ENCODE data around the gene FAM9B.
"Not testable (repeated sequence)": the region's sequence is repeated elsewhere in the genome, so short reads cannot be mapped to it uniquely, and the experiment has no call there.

FAM9B gene

GRCh38 chrX:9038244-9038643, 4.3 kb upstream of the FAM9B start:
- Histone ChIP-seq H3K36me3 (ENCODE audit: insufficient read depth, low read length) (no peaks in the 10 kb centered on the region), H3K4me3 (ENCODE audit: low read length) (no peak overlapping the region), H3K9ac (ENCODE audit: low read depth, low read length) (no peak overlapping the region), H3K9me3 (replicated peaks; ENCODE audit: low read length) (no peaks in the 10 kb centered on the region), H3K4me2 (ENCODE audit: low read length) (no peak overlapping the region), H3K27me3 (ENCODE audit: control insufficient read depth, insufficient read depth, low read length) (no peaks in the 10 kb centered on the region), H3K4me1 (ENCODE audit: control insufficient read depth, insufficient read depth, low read length) (no peaks in the 10 kb centered on the region)

DNA sequence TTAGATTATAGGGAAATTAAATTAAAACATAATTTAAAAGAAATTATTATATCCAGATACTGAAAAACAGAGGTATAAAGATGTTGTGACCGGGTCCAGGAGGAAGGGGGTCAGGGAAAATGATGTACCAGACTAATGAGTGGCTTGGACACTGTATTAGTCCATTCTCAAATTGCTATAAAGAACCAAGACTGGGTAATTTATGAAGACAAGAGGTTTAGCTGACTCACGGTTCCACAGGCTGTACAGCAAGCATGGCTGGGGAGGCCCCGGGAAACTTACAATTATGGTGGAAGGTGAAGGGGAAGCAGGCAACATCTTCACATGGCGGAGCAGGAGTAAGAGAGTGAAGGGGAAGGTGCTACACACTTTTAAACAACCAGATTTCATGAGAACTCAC, 3.4 kb upstream of the FAM9B start:
- no peak overlapping the region for H3K4me2 ChIP-seq (ENCODE audit: low read length)
- no peaks in the 10 kb centered on the region for H3K36me3 ChIP-seq (ENCODE audit: insufficient read depth, low read length)
- H3K27me3 ChIP-seq (ENCODE audit: control insufficient read depth, insufficient read depth, low read length), result no peaks in the 10 kb centered on the region
- H3K4me3 ChIP-seq (ENCODE audit: low read length), result no peak overlapping the region
- no peaks in the 10 kb centered on the region for H3K4me1 ChIP-seq (ENCODE audit: control insufficient read depth, insufficient read depth, low read length)
- no peaks in the 10 kb centered on the region for H3K9me3 ChIP-seq (replicated peaks; ENCODE audit: low read length)
- no peak overlapping the region for H3K9ac ChIP-seq (ENCODE audit: low read depth, low read length)

DNA sequence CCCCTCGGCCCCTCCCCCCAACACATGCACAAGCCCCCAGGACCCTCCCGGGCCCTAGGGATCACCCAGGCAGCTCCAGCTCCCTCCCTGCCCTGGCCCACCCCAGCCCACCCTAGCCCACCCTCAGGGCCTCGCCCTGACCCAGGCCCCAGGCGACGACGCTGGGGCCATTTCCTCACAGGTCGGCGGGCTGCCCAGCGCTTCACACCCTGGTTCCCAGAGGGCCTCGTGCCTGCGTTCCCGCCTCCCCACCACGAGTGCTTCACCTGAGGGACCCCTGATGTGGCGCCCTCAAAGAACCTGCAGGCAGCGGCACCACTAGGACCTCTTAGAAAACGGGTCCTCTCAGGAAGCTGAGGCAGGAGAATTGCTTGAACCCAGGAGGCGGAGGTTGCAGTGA, 341 bp downstream of the FAM9B start:
- Histone ChIP-seq H3K9me3 (replicated peaks; ENCODE audit: low read length) (no peaks in the 10 kb centered on the region), H3K4me1 (ENCODE audit: control insufficient read depth, insufficient read depth, low read length) (no peaks in the 10 kb centered on the region), H3K4me2 (ENCODE audit: low read length) (no peak overlapping the region), H3K4me3 (ENCODE audit: low read length) (no peak overlapping the region), H3K27me3 (ENCODE audit: control insufficient read depth, insufficient read depth, low read length) (no peaks in the 10 kb centered on the region), H3K36me3 (ENCODE audit: insufficient read depth, low read length) (no peaks in the 10 kb centered on the region), H3K9ac (ENCODE audit: low read depth, low read length) (no peak overlapping the region)

- Histone ChIP-seq H3K27me3 (ENCODE audit: control insufficient read depth, insufficient read depth, low read length) (no peaks in the 10 kb centered on the region), H3K4me1 (ENCODE audit: control insufficient read depth, insufficient read depth, low read length) (no peaks in the 10 kb centered on the region), H3K36me3 (ENCODE audit: insufficient read depth, low read length) (no peaks in the 10 kb centered on the region), H3K9me3 (replicated peaks; ENCODE audit: low read length) (no peaks in the 10 kb centered on the region), H3K9ac (ENCODE audit: low read depth, low read length) (no peak overlapping the region), H3K4me3 (ENCODE audit: low read length) (no peak overlapping the region), H3K4me2 (ENCODE audit: low read length) (no peak overlapping the region)
Measured at GRCh38 chrX:9033179-9033578, 748 bp downstream of the FAM9B start.

DNA sequence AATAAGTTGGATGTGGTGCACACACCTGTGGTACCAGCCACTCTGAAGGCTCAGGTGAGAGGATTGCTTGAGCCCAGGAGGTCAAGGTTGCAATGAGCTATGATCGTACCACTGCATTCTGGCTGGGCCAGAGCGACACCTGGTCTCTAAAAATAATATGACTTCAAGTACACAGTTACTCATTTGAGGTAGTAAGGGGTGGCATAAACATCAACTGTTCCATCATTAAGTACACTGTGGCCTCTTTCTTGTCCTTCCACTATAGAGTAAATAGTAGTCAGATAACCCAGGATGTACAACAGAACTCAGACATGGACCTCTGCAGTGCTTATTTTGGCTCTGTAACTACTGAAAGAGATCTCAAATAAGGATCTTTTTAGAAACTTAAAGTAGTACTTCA, 10.6 kb downstream of the FAM9B start:
- H3K4me2 ChIP-seq (ENCODE audit: low read length), result no peak overlapping the region
- H3K9ac ChIP-seq (ENCODE audit: low read depth, low read length), result no peak overlapping the region
- H3K4me3 ChIP-seq (ENCODE audit: low read length), result no peak overlapping the region
- no peaks in the 10 kb centered on the region for H3K9me3 ChIP-seq (replicated peaks; ENCODE audit: low read length)
- no peaks in the 10 kb centered on the region for H3K4me1 ChIP-seq (ENCODE audit: control insufficient read depth, insufficient read depth, low read length)
- no peaks in the 10 kb centered on the region for H3K36me3 ChIP-seq (ENCODE audit: insufficient read depth, low read length)
- H3K27me3 ChIP-seq (ENCODE audit: control insufficient read depth, insufficient read depth, low read length), result no peaks in the 10 kb centered on the region

DNA sequence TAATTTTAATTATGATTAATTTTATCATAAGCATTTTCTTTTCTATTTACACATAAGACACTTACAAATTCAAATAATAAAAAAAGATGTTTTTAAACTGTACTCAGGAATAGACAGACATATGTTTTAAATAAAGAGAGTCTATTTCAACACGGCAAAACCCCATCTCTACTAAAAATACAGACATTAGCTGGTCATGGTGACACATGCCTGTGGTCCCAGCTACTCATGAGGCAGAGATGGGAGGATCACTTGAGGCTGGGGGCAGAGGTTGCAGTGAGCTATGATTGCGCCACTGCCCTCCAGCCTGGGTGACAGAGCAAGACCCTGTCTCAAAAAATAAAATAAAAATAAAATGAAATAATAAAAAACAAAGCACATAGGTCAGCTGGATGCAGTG, 14.8 kb downstream of the FAM9B start:
- Histone ChIP-seq H3K36me3 (ENCODE audit: insufficient read depth, low read length) (no peaks in the 10 kb centered on the region), H3K4me1 (ENCODE audit: control insufficient read depth, insufficient read depth, low read length) (no peaks in the 10 kb centered on the region), H3K27me3 (ENCODE audit: control insufficient read depth, insufficient read depth, low read length) (no peaks in the 10 kb centered on the region), H3K9me3 (replicated peaks; ENCODE audit: low read length) (no peaks in the 10 kb centered on the region), H3K9ac (ENCODE audit: low read depth, low read length) (no peak overlapping the region), H3K4me2 (ENCODE audit: low read length) (no peak overlapping the region), H3K4me3 (ENCODE audit: low read length) (no peak overlapping the region)

- H3K36me3 ChIP-seq (ENCODE audit: insufficient read depth, low read length); H3K27me3 ChIP-seq (ENCODE audit: control insufficient read depth, insufficient read depth, low read length); H3K9ac ChIP-seq (ENCODE audit: low read depth, low read length); H3K4me1 ChIP-seq (ENCODE audit: control insufficient read depth, insufficient read depth, low read length); H3K4me3 ChIP-seq (ENCODE audit: low read length); H3K4me2 ChIP-seq (ENCODE audit: low read length); H3K9me3 ChIP-seq (replicated peaks; ENCODE audit: low read length): not testable (repeated sequence)
Measured at GRCh38 chrX:9018332-9018731, 15.6 kb downstream of the FAM9B start.

DNA sequence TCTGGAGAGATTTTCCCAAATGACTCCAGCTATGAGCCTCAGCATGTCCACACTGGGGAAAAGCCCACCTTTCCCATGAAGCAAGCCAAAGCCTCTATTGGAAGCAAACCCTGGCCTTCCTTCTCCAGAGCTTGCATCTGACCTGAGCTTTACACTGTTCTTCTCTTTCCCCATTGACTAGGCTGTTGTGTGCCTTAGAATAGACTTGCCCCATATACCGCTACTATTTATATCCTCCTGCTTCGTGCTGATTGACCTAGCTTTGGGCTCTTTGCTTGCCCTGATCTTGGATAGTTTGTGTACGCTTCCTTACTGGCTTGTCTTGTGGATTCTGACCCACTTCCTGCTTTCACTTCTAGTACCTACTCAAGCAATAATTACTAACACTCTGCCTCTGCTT, 30.9 kb downstream of the FAM9B start:
- no peak overlapping the region for H3K9ac ChIP-seq (ENCODE audit: low read depth, low read length)
- H3K4me1 ChIP-seq (ENCODE audit: control insufficient read depth, insufficient read depth, low read length), result no peaks in the 10 kb centered on the region
- no peaks in the 10 kb centered on the region for H3K27me3 ChIP-seq (ENCODE audit: control insufficient read depth, insufficient read depth, low read length)
- no peaks in the 10 kb centered on the region for H3K36me3 ChIP-seq (ENCODE audit: insufficient read depth, low read length)
- H3K4me2 ChIP-seq (ENCODE audit: low read length), result no peak overlapping the region
- H3K9me3 ChIP-seq (replicated peaks; ENCODE audit: low read length), result no peaks in the 10 kb centered on the region
- H3K4me3 ChIP-seq (ENCODE audit: low read length), result no peak overlapping the region

- H3K4me3 ChIP-seq (ENCODE audit: low read length), result no peak overlapping the region
- H3K9me3 ChIP-seq (replicated peaks; ENCODE audit: low read length), result no peaks in the 10 kb centered on the region
- H3K4me1 ChIP-seq (ENCODE audit: control insufficient read depth, insufficient read depth, low read length), result no peaks in the 10 kb centered on the region
- H3K27me3 ChIP-seq (ENCODE audit: control insufficient read depth, insufficient read depth, low read length), result no peaks in the 10 kb centered on the region
- H3K36me3 ChIP-seq (ENCODE audit: insufficient read depth, low read length), result no peaks in the 10 kb centered on the region
- H3K4me2 ChIP-seq (ENCODE audit: low read length), result no peak overlapping the region
- no peak overlapping the region for H3K9ac ChIP-seq (ENCODE audit: low read depth, low read length)
Measured at GRCh38 chrX:8988446-8988845, 45.5 kb downstream of the FAM9B start.

GRCh38 chrX:8987672-8988250, 46.2 kb downstream of the FAM9B start:
- Histone ChIP-seq H3K27me3 (ENCODE audit: control insufficient read depth, insufficient read depth, low read length) (no peaks in the 10 kb centered on the region), H3K4me3 (ENCODE audit: low read length) (no peak overlapping the region), H3K9me3 (replicated peaks; ENCODE audit: low read length) (no peaks in the 10 kb centered on the region), H3K4me1 (ENCODE audit: control insufficient read depth, insufficient read depth, low read length) (no peaks in the 10 kb centered on the region), H3K4me2 (ENCODE audit: low read length) (no peak overlapping the region), H3K9ac (ENCODE audit: low read depth, low read length) (no peak overlapping the region), H3K36me3 (ENCODE audit: insufficient read depth, low read length) (no peaks in the 10 kb centered on the region)

DNA sequence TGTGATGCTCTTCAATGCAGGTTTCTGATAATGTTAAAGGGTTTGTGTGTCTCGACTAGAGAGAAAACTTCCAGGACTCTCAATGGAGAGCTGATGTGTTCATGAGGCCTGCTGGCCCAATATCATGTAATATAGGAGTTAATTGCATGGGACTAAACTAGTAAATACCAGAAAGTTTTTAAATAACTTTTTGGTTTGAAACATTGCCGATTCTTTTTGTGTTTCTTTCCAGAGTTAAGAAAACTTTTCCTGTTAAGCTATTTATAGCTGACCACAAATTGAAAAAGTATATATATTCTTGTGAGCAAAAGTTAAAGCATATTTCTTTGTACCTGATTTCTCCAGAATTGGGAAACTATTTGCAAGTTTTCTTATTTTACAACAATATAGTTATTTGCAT, 49.7 kb downstream of the FAM9B start:
- Histone ChIP-seq H3K27me3 (ENCODE audit: control insufficient read depth, insufficient read depth, low read length) (no peaks in the 10 kb centered on the region), H3K4me3 (ENCODE audit: low read length) (no peak overlapping the region), H3K9ac (ENCODE audit: low read depth, low read length) (no peak overlapping the region), H3K9me3 (replicated peaks; ENCODE audit: low read length) (no peaks in the 10 kb centered on the region), H3K36me3 (ENCODE audit: insufficient read depth, low read length) (no peaks in the 10 kb centered on the region), H3K4me2 (ENCODE audit: low read length) (no peak overlapping the region), H3K4me1 (ENCODE audit: control insufficient read depth, insufficient read depth, low read length) (no peaks in the 10 kb centered on the region)

- no peaks in the 10 kb centered on the region for H3K27me3 ChIP-seq (ENCODE audit: control insufficient read depth, insufficient read depth, low read length)
- H3K4me1 ChIP-seq (ENCODE audit: control insufficient read depth, insufficient read depth, low read length), result no peaks in the 10 kb centered on the region
- no peak overlapping the region for H3K9ac ChIP-seq (ENCODE audit: low read depth, low read length)
- H3K4me3 ChIP-seq (ENCODE audit: low read length), result no peak overlapping the region
- no peak overlapping the region for H3K4me2 ChIP-seq (ENCODE audit: low read length)
- H3K9me3 ChIP-seq (replicated peaks; ENCODE audit: low read length), result no peaks in the 10 kb centered on the region
- no peaks in the 10 kb centered on the region for H3K36me3 ChIP-seq (ENCODE audit: insufficient read depth, low read length)
Measured at GRCh38 chrX:8981723-8982122, 52.2 kb downstream of the FAM9B start.
